ENCODE measurements around the gene GP1BA.

GP1BA gene

DNA sequence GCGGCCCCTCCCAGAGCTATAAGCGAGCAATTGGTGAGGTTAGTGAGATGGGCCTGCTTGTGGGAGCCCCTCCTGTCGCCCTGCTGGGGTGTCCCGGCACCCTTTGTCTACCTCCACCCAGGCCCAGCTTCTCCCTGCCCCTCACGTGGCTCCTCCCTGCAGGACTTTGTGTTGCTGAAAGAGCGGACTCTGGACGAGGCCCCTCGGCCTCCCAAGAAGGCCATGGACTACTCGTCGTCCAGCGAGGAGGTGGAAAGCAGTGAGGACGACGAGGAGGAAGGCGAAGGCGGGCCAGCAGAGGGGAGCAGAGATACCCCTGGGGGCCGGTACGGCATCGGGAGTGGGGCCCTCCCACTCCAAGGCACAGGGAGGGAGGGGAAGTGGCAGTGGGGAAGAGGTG lies 38.8 kb upstream of the GP1BA start:
- in situ Hi-C loops (cut with HindIII; ENCODE audit: low sequenced_read_pairs): no loop called here
- no peak overlapping the region for H3K4me3 ChIP-seq (ENCODE audit: low read depth, low read length)
- DNase-seq (ENCODE audit: low read depth): no peak

DNA sequence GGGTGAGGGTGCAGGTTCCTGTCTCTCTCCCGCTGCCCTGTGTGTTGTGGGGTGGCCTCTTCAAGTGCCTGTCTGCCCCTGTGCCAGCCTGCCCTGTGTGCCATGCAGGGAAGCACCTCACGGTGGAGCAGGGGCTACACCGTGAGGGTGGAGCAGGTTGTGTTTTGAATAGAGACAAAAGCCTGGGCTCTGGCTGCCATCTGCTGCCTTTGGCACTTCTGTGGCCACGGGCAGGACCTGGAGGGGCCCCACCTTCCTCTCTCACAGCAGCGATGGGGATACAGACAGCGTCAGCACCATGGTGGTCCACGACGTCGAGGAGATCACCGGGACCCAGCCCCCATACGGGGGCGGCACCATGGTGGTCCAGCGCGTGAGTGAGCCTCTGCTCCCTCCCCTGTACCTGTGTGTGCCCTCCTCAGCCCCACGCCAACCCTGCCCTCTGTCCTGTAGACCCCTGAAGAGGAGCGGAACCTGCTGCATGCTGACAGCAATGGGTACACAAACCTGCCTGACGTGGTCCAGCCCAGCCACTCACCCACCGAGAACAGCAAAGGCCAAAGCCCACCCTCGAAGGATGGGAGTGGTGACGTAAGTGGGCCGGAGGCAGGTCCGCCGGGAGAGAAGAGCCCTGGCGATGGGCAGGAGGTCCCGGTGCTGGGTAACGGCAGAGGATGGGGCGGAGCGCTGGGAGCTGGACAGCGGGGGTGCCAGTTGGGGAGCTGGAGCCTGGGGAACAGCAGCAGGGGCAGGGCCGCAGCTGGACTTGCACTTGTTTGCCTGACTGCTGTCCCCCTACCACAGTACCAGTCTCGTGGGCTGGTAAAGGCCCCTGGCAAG lies 38.1 kb upstream of the GP1BA start:
- no peak for DNase-seq (ENCODE audit: low read depth)
- TF ChIP-seq, protein P1, sequence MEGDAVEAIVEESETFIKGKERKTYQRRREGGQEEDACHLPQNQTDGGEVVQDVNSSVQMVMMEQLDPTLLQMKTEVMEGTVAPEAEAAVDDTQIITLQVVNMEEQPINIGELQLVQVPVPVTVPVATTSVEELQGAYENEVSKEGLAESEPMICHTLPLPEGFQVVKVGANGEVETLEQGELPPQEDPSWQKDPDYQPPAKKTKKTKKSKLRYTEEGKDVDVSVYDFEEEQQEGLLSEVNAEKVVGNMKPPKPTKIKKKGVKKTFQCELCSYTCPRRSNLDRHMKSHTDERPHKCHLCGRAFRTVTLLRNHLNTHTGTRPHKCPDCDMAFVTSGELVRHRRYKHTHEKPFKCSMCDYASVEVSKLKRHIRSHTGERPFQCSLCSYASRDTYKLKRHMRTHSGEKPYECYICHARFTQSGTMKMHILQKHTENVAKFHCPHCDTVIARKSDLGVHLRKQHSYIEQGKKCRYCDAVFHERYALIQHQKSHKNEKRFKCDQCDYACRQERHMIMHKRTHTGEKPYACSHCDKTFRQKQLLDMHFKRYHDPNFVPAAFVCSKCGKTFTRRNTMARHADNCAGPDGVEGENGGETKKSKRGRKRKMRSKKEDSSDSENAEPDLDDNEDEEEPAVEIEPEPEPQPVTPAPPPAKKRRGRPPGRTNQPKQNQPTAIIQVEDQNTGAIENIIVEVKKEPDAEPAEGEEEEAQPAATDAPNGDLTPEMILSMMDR (IDR thresholded peaks at IDR 0.05; ENCODE audit: low read depth, low read length, missing control alignments): no peak
- no peak overlapping the region for H3K4me3 ChIP-seq (ENCODE audit: low read depth, low read length)
- in situ Hi-C loops (cut with HindIII; ENCODE audit: low sequenced_read_pairs): no loop called here

More for the DNA sequence above, 38.8 kb upstream of the GP1BA start:
- TF ChIP-seq, protein P1 (IDR thresholded peaks at IDR 0.05; ENCODE audit: low read depth, low read length, missing control alignments): no peak

DNA sequence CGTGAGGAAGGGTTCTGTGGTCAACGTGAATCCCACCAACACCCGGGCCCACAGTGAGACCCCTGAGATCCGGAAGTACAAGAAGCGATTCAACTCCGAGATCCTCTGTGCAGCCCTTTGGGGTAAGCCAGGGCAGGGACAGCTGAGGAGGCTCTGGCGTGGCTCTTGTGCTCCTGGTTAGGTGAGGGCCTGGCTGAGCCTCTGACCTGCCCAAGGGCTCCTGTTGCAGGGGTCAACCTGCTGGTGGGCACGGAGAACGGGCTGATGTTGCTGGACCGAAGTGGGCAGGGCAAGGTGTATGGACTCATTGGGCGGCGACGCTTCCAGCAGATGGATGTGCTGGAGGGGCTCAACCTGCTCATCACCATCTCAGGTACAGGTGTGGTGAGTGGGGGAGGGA lies 37.0 kb upstream of the GP1BA start:
- no peak overlapping the region for H3K4me3 ChIP-seq (ENCODE audit: low read depth, low read length)
- TF ChIP-seq, protein P1 (IDR thresholded peaks at IDR 0.05; ENCODE audit: low read depth, low read length, missing control alignments): no peak
- DNase-seq (ENCODE audit: low read depth): no peak
- in situ Hi-C loops (cut with HindIII; ENCODE audit: low sequenced_read_pairs): no loop called here

DNA sequence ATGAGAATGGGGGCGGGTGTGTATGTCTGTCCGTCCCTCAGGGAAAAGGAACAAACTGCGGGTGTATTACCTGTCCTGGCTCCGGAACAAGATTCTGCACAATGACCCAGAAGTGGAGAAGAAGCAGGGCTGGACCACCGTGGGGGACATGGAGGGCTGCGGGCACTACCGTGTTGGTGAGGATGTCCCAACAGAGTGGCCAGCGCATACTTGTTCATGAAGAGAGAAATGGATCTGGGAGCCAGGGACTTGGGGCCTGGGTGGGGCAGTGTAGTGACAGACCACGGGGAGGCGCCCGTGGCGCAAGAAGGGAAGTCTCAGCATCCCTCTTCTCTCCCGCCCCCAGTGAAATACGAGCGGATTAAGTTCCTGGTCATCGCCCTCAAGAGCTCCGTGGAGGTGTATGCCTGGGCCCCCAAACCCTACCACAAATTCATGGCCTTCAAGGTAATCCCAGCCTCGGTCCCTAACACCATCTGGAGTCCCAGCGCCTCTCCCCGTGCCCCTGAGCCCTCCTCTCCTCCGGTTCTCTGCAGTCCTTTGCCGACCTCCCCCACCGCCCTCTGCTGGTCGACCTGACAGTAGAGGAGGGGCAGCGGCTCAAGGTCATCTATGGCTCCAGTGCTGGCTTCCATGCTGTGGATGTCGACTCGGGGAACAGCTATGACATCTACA lies 36.3 kb upstream of the GP1BA start:
- TF ChIP-seq, protein P1 (IDR thresholded peaks at IDR 0.05; ENCODE audit: low read depth, low read length, missing control alignments): peak; percentile 17
- H3K4me3 ChIP-seq (ENCODE audit: low read depth, low read length): no peak overlapping the region
- in situ Hi-C loops (cut with HindIII; ENCODE audit: low sequenced_read_pairs): no loop called here
- no peak for DNase-seq (ENCODE audit: low read depth)

DNA sequence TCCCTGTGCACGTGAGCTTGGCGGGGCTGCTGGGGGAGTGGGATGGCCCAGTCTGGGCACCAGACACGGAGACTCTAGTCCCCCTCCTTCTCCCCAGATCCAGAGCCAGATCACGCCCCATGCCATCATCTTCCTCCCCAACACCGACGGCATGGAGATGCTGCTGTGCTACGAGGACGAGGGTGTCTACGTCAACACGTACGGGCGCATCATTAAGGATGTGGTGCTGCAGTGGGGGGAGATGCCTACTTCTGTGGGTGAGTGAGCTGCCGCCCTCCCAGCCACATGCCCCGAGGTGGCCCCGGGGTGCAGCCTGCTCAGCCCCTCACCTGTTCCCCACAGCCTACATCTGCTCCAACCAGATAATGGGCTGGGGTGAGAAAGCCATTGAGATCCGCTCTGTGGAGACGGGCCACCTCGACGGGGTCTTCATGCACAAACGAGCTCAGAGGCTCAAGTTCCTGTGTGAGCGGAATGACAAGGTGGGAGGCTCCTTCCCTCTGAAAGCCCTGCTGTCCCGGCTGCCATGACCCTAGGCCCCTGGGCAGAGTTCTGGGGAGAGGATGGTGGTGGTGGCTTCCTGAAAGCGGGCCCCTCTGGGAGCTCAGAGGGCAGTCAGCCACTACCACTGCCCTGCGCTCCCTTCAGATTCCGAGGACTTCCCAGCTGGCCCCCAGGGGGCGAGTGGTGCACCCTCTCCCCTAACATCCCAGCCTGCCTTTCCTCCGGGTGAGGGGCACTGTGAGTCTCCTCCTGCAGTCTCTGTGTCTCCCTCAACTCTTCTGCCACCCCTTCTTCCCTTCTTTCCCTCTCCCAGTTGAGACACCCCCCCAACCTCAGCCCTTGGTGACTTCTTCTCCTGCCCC lies 35.5 kb upstream of the GP1BA start:
- DNase-seq (ENCODE audit: low read depth): no peak
- TF ChIP-seq, protein P1 (IDR thresholded peaks at IDR 0.05; ENCODE audit: low read depth, low read length, missing control alignments): no peak
- in situ Hi-C loops (cut with HindIII; ENCODE audit: low sequenced_read_pairs): no loop called here
- H3K4me3 ChIP-seq (ENCODE audit: low read depth, low read length): no peak overlapping the region

DNA sequence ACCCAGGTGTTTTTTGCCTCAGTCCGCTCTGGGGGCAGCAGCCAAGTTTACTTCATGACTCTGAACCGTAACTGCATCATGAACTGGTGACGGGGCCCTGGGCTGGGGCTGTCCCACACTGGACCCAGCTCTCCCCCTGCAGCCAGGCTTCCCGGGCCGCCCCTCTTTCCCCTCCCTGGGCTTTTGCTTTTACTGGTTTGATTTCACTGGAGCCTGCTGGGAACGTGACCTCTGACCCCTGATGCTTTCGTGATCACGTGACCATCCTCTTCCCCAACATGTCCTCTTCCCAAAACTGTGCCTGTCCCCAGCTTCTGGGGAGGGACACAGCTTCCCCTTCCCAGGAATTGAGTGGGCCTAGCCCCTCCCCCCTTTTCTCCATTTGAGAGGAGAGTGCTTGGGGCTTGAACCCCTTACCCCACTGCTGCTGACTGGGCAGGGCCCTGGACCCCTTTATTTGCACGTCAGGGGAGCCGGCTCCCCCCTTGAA lies 34.8 kb upstream of the GP1BA start:
- no peak overlapping the region for H3K4me3 ChIP-seq (ENCODE audit: low read depth, low read length)
- no peak for DNase-seq (ENCODE audit: low read depth)
- TF ChIP-seq, protein P1 (IDR thresholded peaks at IDR 0.05; ENCODE audit: low read depth, low read length, missing control alignments): no peak
- in situ Hi-C loops (cut with HindIII; ENCODE audit: low sequenced_read_pairs): no loop called here
